Hindlimb muscle (tissue), 1 donor: ENCODE measurements around the gene IRAK3. TPM values are rescaled to one million over a fixed set of nuclear protein-coding genes. Genes with fewer than 3 reads are reported as not detected.

Experiments
- polyA plus RNA-seq: library from polyadenylated mRNA; unstranded; fragments of 120-200 nt; gene quantifications from one replicate; pipeline ENCODE4 v1.2.1, GENCODE V29; 2013; ENCODE audit not compliant: insufficient read length

IRAK3 gene
- polyA plus RNA-seq, 1 donor, result 5.9 TPM

Other genes with a start within 250 kb of the IRAK3 start
- gene LLPH, start 58.5 kb upstream of the IRAK3 start, polyA plus RNA-seq, result 23.9 TPM
- gene TMBIM4, start 19.2 kb upstream of the IRAK3 start, polyA plus RNA-seq, result 86.4 TPM
- 3.0 TPM for gene HELB, start 113.3 kb downstream of the IRAK3 start, polyA plus RNA-seq